ENCODE results near the gene UXS1.

Gene UXS1

DNA sequence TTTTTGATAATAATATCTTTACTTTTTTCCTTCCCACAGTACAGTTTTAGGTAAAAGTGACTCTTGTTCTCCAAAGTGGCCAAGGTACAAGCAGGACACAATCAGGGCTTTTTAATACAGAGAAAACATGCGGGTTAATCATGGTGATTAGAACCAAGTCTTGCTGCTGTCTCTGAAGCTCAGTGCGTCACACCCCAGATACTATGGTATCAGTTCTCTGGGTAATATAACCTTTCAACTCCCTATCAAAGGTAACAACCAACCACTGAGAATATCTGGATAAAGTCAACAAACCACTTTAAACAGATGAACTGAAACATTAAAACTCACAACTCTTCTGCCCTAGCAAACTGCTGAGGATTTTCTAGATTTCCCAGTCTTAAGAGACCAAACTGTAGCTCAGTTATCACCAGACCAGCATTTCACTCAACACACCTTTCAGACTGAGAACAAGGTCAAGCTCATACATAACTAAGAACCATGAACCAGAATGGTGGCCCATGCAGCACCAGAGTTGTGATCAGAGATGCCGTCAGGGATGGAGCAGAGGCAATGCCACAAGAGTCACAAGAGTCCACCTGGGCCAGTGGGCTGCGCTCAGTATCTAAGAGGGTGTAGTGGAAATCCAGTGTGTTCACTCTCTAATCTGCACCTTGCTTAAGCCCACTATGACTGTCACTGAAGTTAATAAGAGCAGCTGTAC, 103.0 kb downstream of the UXS1 start:
- TF ChIP-seq, protein P1, sequence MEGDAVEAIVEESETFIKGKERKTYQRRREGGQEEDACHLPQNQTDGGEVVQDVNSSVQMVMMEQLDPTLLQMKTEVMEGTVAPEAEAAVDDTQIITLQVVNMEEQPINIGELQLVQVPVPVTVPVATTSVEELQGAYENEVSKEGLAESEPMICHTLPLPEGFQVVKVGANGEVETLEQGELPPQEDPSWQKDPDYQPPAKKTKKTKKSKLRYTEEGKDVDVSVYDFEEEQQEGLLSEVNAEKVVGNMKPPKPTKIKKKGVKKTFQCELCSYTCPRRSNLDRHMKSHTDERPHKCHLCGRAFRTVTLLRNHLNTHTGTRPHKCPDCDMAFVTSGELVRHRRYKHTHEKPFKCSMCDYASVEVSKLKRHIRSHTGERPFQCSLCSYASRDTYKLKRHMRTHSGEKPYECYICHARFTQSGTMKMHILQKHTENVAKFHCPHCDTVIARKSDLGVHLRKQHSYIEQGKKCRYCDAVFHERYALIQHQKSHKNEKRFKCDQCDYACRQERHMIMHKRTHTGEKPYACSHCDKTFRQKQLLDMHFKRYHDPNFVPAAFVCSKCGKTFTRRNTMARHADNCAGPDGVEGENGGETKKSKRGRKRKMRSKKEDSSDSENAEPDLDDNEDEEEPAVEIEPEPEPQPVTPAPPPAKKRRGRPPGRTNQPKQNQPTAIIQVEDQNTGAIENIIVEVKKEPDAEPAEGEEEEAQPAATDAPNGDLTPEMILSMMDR (IDR thresholded peaks at IDR 0.05) = no peak
- no peak for DNase-seq
- intact Hi-C loops (cut with DNase I; ENCODE audit: low total_unique reads) = loop anchor here (10.0 kb wide), 1 partner anchor 516 kb away; no protein-coding TSS in a partner anchor

DNA sequence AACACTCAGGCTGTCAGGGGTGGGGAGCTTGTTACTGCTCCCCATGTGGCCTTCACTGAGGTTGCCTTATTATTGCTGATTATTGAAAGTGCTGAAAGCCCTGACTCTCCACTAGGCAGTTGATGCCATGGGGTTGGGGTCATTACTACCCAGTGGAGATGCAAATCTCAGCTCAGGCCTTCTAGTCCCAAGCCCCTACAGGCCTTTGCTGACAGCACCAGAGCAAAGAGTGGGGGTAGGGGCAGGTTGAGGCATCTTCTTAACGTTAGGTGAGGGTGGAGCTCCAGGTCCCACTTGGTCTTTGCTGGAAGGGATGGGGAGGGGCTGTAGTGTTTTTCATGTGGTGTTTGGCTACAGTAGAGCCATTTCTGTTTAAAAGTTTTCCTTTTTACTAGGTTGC, 104.5 kb downstream of the UXS1 start:
- DNase-seq = no peak
- no peak overlapping the region for H3K27ac ChIP-seq
- no peak overlapping the region for H3K4me3 ChIP-seq
- intact Hi-C loops (cut with DNase I; ENCODE audit: low total_unique reads) = loop anchor here (10.0 kb wide), 1 partner anchor 515 kb away; no protein-coding TSS in a partner anchor
- peaks cover 0 to 12% (median 8%) of the 10 kb centered on the region in 4 donors for H3K4me1 ChIP-seq
- no peaks in the 10 kb centered on the region for H3K9me3 ChIP-seq
- no peaks in the 10 kb centered on the region for H3K27me3 ChIP-seq
- TF ChIP-seq, protein P1 (IDR thresholded peaks at IDR 0.05) = no peak
- peaks cover 0 to 20% (median 13%) of the 10 kb centered on the region in 3 donors for H3K36me3 ChIP-seq

More for the DNA sequence above, 103.0 kb downstream of the UXS1 start:
- Histone ChIP-seq H3K27ac (no peak overlapping the region), H3K36me3 (peaks cover 0 to 27% (median 23%) of the 10 kb centered on the region in 3 donors), H3K9me3 (no peaks in the 10 kb centered on the region), H3K4me3 (no peak overlapping the region), H3K27me3 (no peaks in the 10 kb centered on the region), H3K4me1 (peaks cover 0 to 12% (median 8%) of the 10 kb centered on the region in 4 donors)

DNA sequence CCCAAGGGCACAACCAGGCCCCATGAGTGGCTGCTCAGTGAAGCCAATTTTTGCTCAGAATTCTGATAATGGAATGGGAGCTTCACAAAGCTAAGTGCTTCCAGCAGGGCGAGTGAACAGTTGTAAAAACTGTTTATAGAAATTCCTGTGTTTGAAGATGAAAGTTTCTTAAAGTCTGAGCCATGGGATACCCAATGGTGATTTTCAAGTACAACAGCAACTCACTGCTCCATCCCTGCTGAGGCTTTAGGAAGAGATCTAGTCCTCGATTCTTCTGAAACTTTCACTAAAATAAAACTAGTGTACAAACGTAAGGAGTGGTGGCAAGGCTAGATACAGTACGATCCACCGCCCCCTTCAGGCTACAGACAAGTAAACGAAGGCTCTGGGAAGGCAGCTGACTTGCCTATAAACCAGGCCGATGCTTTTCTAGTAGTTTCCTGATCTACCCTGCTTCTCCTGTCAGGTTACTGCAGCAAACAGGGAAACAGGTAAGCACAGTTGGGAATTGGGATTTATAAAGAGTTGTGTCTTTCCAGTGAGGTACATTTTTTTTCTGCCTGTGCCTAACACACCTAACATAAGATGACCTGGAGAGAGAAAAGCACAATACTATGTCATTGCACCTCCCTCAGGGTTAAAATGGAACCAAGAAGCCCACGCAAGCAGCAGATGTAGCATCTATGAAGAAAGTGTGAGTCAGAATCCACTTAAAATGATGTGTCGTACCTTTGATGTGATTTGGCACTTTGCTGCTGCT, 108.7 kb downstream of the UXS1 start:
- H3K4me1 ChIP-seq = peaks cover 0 to 11% (median 8%) of the 10 kb centered on the region in 4 donors
- TF ChIP-seq, protein P1 (IDR thresholded peaks at IDR 0.05) = peak; percentile 43 to 56
- no peaks in the 10 kb centered on the region for H3K36me3 ChIP-seq
- peak in 1 of 2 donors; percentile 45 for DNase-seq
- H3K27me3 ChIP-seq = no peaks in the 10 kb centered on the region
- no peak overlapping the region for H3K27ac ChIP-seq
- no peaks in the 10 kb centered on the region for H3K9me3 ChIP-seq
- intact Hi-C loops (cut with DNase I; ENCODE audit: low total_unique reads) = no loop called here
- no peak overlapping the region for H3K4me3 ChIP-seq

DNA sequence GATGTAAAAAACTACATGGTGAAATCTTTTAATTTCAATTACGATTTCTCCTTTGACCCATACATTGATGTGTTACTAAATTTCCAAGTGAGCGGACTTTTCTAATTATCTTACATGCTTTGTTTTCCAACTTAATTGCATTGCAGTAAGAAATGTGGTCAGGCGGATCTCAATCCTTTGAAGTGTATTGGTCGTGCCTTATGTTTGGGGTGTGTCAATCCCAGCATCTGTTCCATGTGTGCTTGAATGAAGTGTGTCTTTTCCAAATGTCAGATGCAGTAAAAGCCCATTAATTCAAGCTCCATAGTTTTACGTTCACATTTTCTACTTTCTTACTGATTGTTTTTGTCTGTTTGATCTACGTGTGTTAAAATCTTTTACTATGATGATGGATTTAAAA, 113.1 kb downstream of the UXS1 start:
- no peaks in the 10 kb centered on the region for H3K36me3 ChIP-seq
- H3K27ac ChIP-seq = no peak overlapping the region
- DNase-seq = no peak
- no peaks in the 10 kb centered on the region for H3K9me3 ChIP-seq
- TF ChIP-seq, protein P1 (IDR thresholded peaks at IDR 0.05) = no peak
- no peaks in the 10 kb centered on the region for H3K27me3 ChIP-seq
- intact Hi-C loops (cut with DNase I; ENCODE audit: low total_unique reads) = no loop called here
- no peaks in the 10 kb centered on the region for H3K4me1 ChIP-seq
- H3K4me3 ChIP-seq = no peak overlapping the region

DNA sequence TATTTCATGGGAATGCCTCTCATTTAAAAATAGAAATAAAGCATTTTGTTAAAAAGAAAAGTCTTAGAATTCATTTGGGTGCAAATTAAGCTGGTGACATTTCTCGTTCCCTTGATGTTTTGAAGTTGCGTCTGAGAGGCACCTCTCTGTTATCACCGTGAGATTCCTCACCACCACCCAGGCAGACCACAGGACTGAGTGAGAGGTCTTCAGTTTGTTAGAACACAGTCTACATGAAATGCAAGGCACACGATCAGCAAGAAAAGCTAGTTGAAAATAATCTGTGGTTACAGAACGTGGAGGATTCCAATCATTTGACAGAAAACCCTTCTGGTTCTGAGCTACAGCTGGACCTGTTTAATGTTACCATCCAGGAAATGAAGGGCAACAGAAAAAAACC, 116.0 kb downstream of the UXS1 start:
- Histone ChIP-seq H3K36me3 (no peaks in the 10 kb centered on the region), H3K4me1 (no peaks in the 10 kb centered on the region), H3K4me3 (no peak overlapping the region), H3K9me3 (no peaks in the 10 kb centered on the region), H3K27me3 (no peaks in the 10 kb centered on the region), H3K27ac (no peak overlapping the region)
- intact Hi-C loops (cut with DNase I; ENCODE audit: low total_unique reads) = no loop called here
- DNase-seq = no peak
- TF ChIP-seq, protein P1 (IDR thresholded peaks at IDR 0.05) = no peak
